Measurements from ENCODE around the gene NDUFS7.

NDUFS7 gene

GRCh38 chr19:1365319-1366269 is 18.1 kb upstream of the NDUFS7 start:
- no peak for DNase-seq

- no peak for DNase-seq
These were observed 17.4 kb upstream of the NDUFS7 start for GRCh38 chr19:1366296-1366695.

- no peak for DNase-seq
These were observed 16.5 kb upstream of the NDUFS7 start for GRCh38 chr19:1366899-1367870.

GRCh38 chr19:1369214-1369805 is 14.4 kb upstream of the NDUFS7 start:
- DNase-seq = no peak

- DNase-seq = no peak
These were observed 12.9 kb upstream of the NDUFS7 start for GRCh38 chr19:1370579-1371361.

GRCh38 chr19:1373042-1373533 is 10.6 kb upstream of the NDUFS7 start:
- DNase-seq = no peak

- DNase-seq = no peak
These were observed 10.0 kb upstream of the NDUFS7 start for GRCh38 chr19:1373534-1374249.

GRCh38 chr19:1374250-1374577 is 9.5 kb upstream of the NDUFS7 start:
- no peak for DNase-seq

GRCh38 chr19:1376415-1376805 is 7.3 kb upstream of the NDUFS7 start:
- no peak for DNase-seq

- DNase-seq = no peak
These were observed 6.3 kb upstream of the NDUFS7 start for GRCh38 chr19:1377176-1377964.

- DNase-seq = no peak
These were observed 5.5 kb upstream of the NDUFS7 start for GRCh38 chr19:1377965-1378785.

- no peak for DNase-seq
These were observed 4.4 kb upstream of the NDUFS7 start for GRCh38 chr19:1379126-1379905.

- DNase-seq = no peak
These were observed 3.7 kb upstream of the NDUFS7 start for GRCh38 chr19:1379961-1380489.

- no peak for DNase-seq
These were observed 1.5 kb upstream of the NDUFS7 start for GRCh38 chr19:1382250-1382649.

GRCh38 chr19:1383017-1383311 is 743 bp upstream of the NDUFS7 start:
- DNase-seq = no peak

GRCh38 chr19:1384085-1384462 is 367 bp downstream of the NDUFS7 start:
- DNase-seq = no peak

GRCh38 chr19:1384478-1385110 is 887 bp downstream of the NDUFS7 start:
- no peak for DNase-seq

GRCh38 chr19:1385816-1386215 is 2.1 kb downstream of the NDUFS7 start:
- DNase-seq = no peak
